GM23338 (cell line): ENCODE measurements around the gene METTL3. TPM values are rescaled to one million over a fixed set of nuclear protein-coding genes. Genes with fewer than 3 reads are reported as not detected.

Experiments used
- ATAC-seq: fragments of 200-7000 bp; cut with Tn5 transposase; 3 replicates; pipeline ENCODE4 v1.9.1; 2020
- DNase-seq: peaks from one replicate; pipeline ENCODE4 v3.0.0-alpha.2; 2015; ENCODE audit warnings: low spot score
- H2AFZ ChIP-seq: fragments of 200-600 bp; sonication (generic); 2 replicates; pipeline ENCODE4 v1.8.0; 2016; ENCODE audit warnings: antibody characterized with exemption, mild to moderate bottlenecking, moderate library complexity
- H3F3A ChIP-seq: fragments of 200-600 bp; sonication (generic); replicated peaks from 2 replicates; pipeline ENCODE4 v1.8.0; 2017; ENCODE audit warnings: antibody characterized with exemption, mixed run types, low read depth
- H3K27ac ChIP-seq: fragments of 200-600 bp; sonication (generic); 2 replicates; pipeline ENCODE4 v1.6.1; 2016; ENCODE audit warnings: low read depth
- H3K27me3 ChIP-seq: fragments of 200-600 bp; sonication (generic); 2 replicates; pipeline ENCODE4 v1.8.0; 2016; ENCODE audit warnings: mild to moderate bottlenecking, mixed run types, moderate library complexity; ENCODE audit not compliant: insufficient read depth
- H3K36me3 ChIP-seq: fragments of 200-600 bp; sonication (generic); 2 replicates; pipeline ENCODE4 v1.8.0; 2016; ENCODE audit warnings: mild to moderate bottlenecking; ENCODE audit not compliant: insufficient read depth
- H3K4me1 ChIP-seq: fragments of 200-600 bp; sonication (generic); 2 replicates; pipeline ENCODE4 v1.8.0; 2016; ENCODE audit warnings: mild to moderate bottlenecking, moderate library complexity; ENCODE audit not compliant: insufficient read depth
- H3K4me2 ChIP-seq: fragments of 200-600 bp; sonication (generic); 2 replicates; pipeline ENCODE4 v1.7.1; 2017; ENCODE audit warnings: mixed run types
- H3K4me3 ChIP-seq: fragments of 200-600 bp; sonication (generic); 2 replicates; pipeline ENCODE4 v1.6.1; 2016; ENCODE audit warnings: mixed run types
- H3K79me2 ChIP-seq: fragments of 200-600 bp; sonication (generic); replicated peaks from 2 replicates; pipeline ENCODE4 v1.8.0; 2017; ENCODE audit warnings: mild to moderate bottlenecking; ENCODE audit not compliant: insufficient read depth
- H3K9me2 ChIP-seq: fragments of 200-600 bp; sonication (generic); 2 replicates; pipeline ENCODE4 v1.8.0; 2017; ENCODE audit not compliant: insufficient read depth
- H4K20me1 ChIP-seq: fragments of 200-600 bp; sonication (generic); replicated peaks from 2 replicates; pipeline ENCODE4 v1.8.0; 2017; ENCODE audit warnings: mild to moderate bottlenecking; ENCODE audit not compliant: insufficient read depth
- H3K27ac Mint-ChIP-seq: 2 replicates; pipeline ENCODE4 v1.8.0; 2020; ENCODE audit warnings: inconsistent platforms, mild to moderate bottlenecking, moderate library complexity, mixed read lengths
- H3K27me3 Mint-ChIP-seq: 3 replicates; pipeline ENCODE4 v1.8.0; 2022; ENCODE audit warnings: low read depth, mild to moderate bottlenecking, moderate library complexity, mixed read lengths, inconsistent platforms; ENCODE audit not compliant: insufficient read depth, poor library complexity
- H3K36me3 Mint-ChIP-seq: 3 replicates; pipeline ENCODE4 v1.8.0; 2021; ENCODE audit warnings: low read depth, mild to moderate bottlenecking, inconsistent platforms, moderate library complexity, mixed read lengths
- H3K4me1 Mint-ChIP-seq: 3 replicates; pipeline ENCODE4 v1.8.0; 2020; ENCODE audit warnings: mild to moderate bottlenecking, inconsistent platforms, mixed read lengths
- H3K4me3 Mint-ChIP-seq: 3 replicates; pipeline ENCODE4 v1.8.0; 2021; ENCODE audit warnings: moderate library complexity, mild to moderate bottlenecking, inconsistent platforms, mixed read lengths
- H3K9me3 Mint-ChIP-seq: 3 replicates; pipeline ENCODE4 v1.8.0; 2020; ENCODE audit warnings: moderate library complexity, mild to moderate bottlenecking, inconsistent platforms, mixed read lengths
- CREB1 ChIP-seq: fragments of 250-450 bp; sonication (Bioruptor Pico); IDR thresholded peaks from 2 replicates; pipeline ENCODE4 v1.5.0; 2020; ENCODE audit warnings: low read depth, mild to moderate bottlenecking, moderate library complexity
- EZH2 ChIP-seq: fragments of 200-600 bp; sonication (generic); IDR thresholded peaks from one replicate; pipeline ENCODE4 v1.8.0; 2017; ENCODE audit warnings: antibody characterized with exemption, mild to moderate bottlenecking, low read depth; ENCODE audit not compliant: unreplicated experiment
- JUNB ChIP-seq: IDR thresholded peaks from one replicate; pipeline ENCODE4 v1.6.1; 2016; ENCODE audit warnings: antibody characterized with exemption; ENCODE audit not compliant: unreplicated experiment
- NANOG ChIP-seq: IDR thresholded peaks from 2 replicates; pipeline ENCODE4 v1.6.1; 2016; ENCODE audit warnings: antibody characterized with exemption, borderline replicate concordance
- STAT1 ChIP-seq: IDR thresholded peaks from one replicate; pipeline ENCODE4 v1.6.1; 2016; ENCODE audit warnings: antibody characterized with exemption; ENCODE audit not compliant: unreplicated experiment
- ZNF331 ChIP-seq: fragments of 250-450 bp; sonication (Bioruptor Pico); IDR thresholded peaks from 2 replicates; pipeline ENCODE4 v1.5.0; 2020; ENCODE audit warnings: low read depth, mild to moderate bottlenecking, moderate library complexity
- polyA plus RNA-seq: library from polyadenylated mRNA; unstranded; fragments of >200 nt; fragmentation: Nextera tagmentation; extraction: Ambion mirVana; gene quantifications from 2 replicates; pipeline ENCODE4 v1.2.1, GENCODE V29; 2016
- total RNA-seq: library from RNA; depleted of rRNA; stranded (reverse); fragments of >200 nt; shearing (Covaris generic); gene quantifications from 2 replicates; pipeline ENCODE4 v1.2.3, GENCODE V29; 2014
- TF ChIP-seq, protein P1 (sequence below): fragments of 250-450 bp; sonication (Bioruptor Pico); IDR thresholded peaks from 2 replicates; pipeline ENCODE4 v1.5.0; 2020; ENCODE audit warnings: mild to moderate bottlenecking, moderate library complexity
- TF ChIP-seq, protein P2 (sequence below), 2 experiments: fragments of 200-600 bp in 1 of 2; sonication (generic) in 1 of 2; conservative IDR thresholded peaks; 2 replicates each; pipeline versions ENCODE4 v1.5.1 to v1.6.1; 2016 to 2017; ENCODE audit warnings: antibody characterized with exemption in 2 of 2, low read depth in 2 of 2, mild to moderate bottlenecking in 2 of 2, moderate library complexity in 1 of 2
- TF ChIP-seq, protein P3 (sequence below): IDR thresholded peaks from 2 replicates; pipeline ENCODE4 v1.6.1; 2016; ENCODE audit warnings: antibody characterized with exemption

The METTL3 gene
- total and polyA plus RNA-seq, 2 experiments from 2014 or later = 100 to 140 TPM

DNA sequence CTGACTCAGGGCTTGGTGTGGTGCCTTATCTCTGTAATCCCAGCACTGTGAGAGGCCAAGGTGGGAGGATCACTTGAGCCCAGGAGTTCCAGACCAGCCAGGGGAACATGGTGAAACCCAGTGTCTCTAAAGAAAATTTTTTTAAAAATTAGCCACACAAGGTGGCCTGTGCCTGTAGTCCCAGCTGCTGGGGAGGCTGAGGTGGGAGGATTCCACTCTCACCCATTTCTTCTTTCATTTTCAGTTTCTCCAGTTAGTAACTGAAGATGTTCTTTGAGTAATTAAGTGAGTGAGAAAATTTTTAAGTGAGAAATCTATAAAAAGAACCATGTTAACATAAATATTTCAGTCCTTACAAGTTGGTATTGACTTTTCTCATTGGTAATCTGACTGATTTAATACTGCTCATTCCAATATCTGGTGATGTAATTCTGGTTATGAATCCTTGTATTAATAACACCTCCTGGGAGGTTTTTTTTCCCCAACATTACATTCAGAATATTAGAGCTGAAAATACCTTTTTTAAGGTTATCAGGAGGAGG is 6.1 kb downstream of the METTL3 start (continued):
- TF ChIP-seq, protein P1, sequence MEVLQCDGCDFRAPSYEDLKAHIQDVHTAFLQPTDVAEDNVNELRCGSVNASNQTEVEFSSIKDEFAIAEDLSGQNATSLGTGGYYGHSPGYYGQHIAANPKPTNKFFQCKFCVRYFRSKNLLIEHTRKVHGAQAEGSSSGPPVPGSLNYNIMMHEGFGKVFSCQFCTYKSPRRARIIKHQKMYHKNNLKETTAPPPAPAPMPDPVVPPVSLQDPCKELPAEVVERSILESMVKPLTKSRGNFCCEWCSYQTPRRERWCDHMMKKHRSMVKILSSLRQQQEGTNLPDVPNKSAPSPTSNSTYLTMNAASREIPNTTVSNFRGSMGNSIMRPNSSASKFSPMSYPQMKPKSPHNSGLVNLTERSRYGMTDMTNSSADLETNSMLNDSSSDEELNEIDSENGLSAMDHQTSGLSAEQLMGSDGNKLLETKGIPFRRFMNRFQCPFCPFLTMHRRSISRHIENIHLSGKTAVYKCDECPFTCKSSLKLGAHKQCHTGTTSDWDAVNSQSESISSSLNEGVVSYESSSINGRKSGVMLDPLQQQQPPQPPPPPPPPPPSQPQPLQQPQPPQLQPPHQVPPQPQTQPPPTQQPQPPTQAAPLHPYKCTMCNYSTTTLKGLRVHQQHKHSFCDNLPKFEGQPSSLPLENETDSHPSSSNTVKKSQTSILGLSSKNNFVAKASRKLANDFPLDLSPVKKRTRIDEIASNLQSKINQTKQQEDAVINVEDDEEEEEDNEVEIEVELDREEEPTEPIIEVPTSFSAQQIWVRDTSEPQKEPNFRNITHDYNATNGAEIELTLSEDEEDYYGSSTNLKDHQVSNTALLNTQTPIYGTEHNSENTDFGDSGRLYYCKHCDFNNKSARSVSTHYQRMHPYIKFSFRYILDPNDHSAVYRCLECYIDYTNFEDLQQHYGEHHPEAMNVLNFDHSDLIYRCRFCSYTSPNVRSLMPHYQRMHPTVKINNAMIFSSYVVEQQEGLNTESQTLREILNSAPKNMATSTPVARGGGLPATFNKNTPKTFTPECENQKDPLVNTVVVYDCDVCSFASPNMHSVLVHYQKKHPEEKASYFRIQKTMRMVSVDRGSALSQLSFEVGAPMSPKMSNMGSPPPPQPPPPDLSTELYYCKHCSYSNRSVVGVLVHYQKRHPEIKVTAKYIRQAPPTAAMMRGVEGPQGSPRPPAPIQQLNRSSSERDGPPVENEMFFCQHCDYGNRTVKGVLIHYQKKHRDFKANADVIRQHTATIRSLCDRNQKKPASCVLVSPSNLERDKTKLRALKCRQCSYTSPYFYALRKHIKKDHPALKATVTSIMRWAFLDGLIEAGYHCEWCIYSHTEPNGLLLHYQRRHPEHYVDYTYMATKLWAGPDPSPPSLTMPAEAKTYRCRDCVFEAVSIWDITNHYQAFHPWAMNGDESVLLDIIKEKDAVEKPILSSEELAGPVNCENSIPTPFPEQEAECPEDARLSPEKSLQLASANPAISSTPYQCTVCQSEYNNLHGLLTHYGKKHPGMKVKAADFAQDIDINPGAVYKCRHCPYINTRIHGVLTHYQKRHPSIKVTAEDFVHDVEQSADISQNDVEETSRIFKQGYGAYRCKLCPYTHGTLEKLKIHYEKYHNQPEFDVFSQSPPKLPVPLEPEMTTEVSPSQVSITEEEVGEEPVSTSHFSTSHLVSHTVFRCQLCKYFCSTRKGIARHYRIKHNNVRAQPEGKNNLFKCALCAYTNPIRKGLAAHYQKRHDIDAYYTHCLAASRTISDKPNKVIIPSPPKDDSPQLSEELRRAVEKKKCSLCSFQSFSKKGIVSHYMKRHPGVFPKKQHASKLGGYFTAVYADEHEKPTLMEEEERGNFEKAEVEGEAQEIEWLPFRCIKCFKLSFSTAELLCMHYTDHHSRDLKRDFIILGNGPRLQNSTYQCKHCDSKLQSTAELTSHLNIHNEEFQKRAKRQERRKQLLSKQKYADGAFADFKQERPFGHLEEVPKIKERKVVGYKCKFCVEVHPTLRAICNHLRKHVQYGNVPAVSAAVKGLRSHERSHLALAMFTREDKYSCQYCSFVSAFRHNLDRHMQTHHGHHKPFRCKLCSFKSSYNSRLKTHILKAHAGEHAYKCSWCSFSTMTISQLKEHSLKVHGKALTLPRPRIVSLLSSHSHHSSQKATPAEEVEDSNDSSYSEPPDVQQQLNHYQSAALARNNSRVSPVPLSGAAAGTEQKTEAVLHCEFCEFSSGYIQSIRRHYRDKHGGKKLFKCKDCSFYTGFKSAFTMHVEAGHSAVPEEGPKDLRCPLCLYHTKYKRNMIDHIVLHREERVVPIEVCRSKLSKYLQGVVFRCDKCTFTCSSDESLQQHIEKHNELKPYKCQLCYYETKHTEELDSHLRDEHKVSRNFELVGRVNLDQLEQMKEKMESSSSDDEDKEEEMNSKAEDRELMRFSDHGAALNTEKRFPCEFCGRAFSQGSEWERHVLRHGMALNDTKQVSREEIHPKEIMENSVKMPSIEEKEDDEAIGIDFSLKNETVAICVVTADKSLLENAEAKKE (CRISPR knock-in tag) = no peak
- TF ChIP-seq JUNB (no peak), CREB1 (CRISPR knock-in tag) (no peak), EZH2 (no peak), STAT1 (no peak), NANOG (no peak), ZNF331 (CRISPR knock-in tag) (no peak)
- TF ChIP-seq, protein P2, sequence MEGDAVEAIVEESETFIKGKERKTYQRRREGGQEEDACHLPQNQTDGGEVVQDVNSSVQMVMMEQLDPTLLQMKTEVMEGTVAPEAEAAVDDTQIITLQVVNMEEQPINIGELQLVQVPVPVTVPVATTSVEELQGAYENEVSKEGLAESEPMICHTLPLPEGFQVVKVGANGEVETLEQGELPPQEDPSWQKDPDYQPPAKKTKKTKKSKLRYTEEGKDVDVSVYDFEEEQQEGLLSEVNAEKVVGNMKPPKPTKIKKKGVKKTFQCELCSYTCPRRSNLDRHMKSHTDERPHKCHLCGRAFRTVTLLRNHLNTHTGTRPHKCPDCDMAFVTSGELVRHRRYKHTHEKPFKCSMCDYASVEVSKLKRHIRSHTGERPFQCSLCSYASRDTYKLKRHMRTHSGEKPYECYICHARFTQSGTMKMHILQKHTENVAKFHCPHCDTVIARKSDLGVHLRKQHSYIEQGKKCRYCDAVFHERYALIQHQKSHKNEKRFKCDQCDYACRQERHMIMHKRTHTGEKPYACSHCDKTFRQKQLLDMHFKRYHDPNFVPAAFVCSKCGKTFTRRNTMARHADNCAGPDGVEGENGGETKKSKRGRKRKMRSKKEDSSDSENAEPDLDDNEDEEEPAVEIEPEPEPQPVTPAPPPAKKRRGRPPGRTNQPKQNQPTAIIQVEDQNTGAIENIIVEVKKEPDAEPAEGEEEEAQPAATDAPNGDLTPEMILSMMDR (conservative IDR thresholded peaks at IDR 0.05; ENCODE audit: low read depth in 2 of 2) = no peak

DNA sequence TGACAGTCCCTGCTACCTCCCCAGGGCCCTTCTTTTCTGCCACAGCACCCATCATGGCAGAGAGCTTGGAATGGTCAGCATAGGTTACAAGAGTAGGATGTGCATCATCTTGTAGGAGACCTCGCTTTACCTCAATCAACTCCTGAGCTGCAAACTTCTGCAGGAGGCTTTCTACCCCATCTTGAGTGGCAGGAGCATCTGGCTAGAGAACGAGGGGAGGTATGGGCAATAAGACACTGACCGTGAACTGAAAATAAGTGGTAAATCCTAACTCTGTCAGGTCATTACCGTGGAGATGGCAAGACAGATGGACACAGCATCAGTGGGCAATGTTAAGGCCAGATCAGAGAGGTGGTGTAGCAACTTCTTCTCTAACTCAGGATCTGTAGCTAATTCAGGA is 7.8 kb downstream of the METTL3 start:
- Histone ChIP-seq H3K4me2 (no peak overlapping the region), H3K79me2 (peaks cover 61% of the 10 kb centered on the region), H4K20me1 (peaks cover 7% of the 10 kb centered on the region; the same call in 1 of the 2 replicates), H3F3A (peaks cover 15% of the 10 kb centered on the region; the same call in 1 of the 2 replicates), H3K27me3 (no peaks in the 10 kb centered on the region), H3K4me3 (no peak overlapping the region), H3K4me1 (peaks cover 19% of the 10 kb centered on the region), H3K9me2 (no peaks in the 10 kb centered on the region), H3K27ac (peak overlapping the region; percentile 43), H2AFZ (no peak overlapping the region), H3K36me3 (peaks cover 47% of the 10 kb centered on the region)
- H3K36me3 Mint-ChIP-seq = peaks cover 83% of the 10 kb centered on the region
- H3K4me1 Mint-ChIP-seq = peaks cover 33% of the 10 kb centered on the region
- peaks cover 5% of the 10 kb centered on the region for H3K27me3 Mint-ChIP-seq
- ATAC-seq = no peak
- peak overlapping the region; percentile 10; the same call in 1 of the 2 replicates for H3K27ac Mint-ChIP-seq
- TF ChIP-seq STAT1 (no peak), ZNF331 (CRISPR knock-in tag) (no peak)
- TF ChIP-seq, protein P3, sequence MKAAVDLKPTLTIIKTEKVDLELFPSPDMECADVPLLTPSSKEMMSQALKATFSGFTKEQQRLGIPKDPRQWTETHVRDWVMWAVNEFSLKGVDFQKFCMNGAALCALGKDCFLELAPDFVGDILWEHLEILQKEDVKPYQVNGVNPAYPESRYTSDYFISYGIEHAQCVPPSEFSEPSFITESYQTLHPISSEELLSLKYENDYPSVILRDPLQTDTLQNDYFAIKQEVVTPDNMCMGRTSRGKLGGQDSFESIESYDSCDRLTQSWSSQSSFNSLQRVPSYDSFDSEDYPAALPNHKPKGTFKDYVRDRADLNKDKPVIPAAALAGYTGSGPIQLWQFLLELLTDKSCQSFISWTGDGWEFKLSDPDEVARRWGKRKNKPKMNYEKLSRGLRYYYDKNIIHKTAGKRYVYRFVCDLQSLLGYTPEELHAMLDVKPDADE = no peak
- TF ChIP-seq, protein P2 (conservative IDR thresholded peaks at IDR 0.05; ENCODE audit: low read depth in 2 of 2) = no peak
- DNase-seq = no peak
- no peak overlapping the region for H3K4me3 Mint-ChIP-seq
- H3K9me3 Mint-ChIP-seq = no peaks in the 10 kb centered on the region
